ENCODE data around the gene N4BP2L2. TPM values are rescaled to one million over a fixed set of nuclear protein-coding genes. Genes with fewer than 3 reads are reported as not detected.
A peak's percentile ranks its signal among the peaks of the same experiment; 100 is the strongest.

The N4BP2L2 gene
- total and polyA plus RNA-seq, 9 of the 15 experiments (the other 6 are each of a cell fraction or from before 2014, with no cell fraction given): 33.9 to 76.4 (median 48.7) TPM

DNA sequence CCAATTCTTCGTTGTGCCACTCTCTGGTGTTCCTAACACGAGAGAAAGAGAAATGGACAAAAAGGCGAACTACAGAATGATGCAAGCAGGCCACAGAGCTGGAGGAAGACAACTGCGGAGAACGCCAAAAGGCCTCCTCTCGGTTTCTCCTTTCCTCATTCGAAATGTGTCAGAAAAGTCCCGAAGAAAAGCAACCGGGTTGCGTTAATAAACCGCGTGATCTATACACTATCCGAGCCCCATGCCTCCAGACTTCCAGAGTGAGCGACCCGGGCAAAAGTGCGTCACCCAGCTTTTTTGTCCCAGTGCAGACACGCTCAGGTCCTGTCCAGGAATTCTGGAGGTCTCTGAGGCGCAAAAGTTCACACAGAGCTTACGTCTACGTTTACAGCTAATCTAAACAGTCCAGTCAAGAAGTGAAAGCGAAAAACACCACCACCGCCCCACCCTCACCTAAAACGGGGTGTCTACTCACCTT lies 413 bp downstream of the N4BP2L2 start:
- Histone ChIP-seq H3K4me1 (replicated peaks in 1 of 2; ENCODE audit: control insufficient read depth in 2 of 2, insufficient read depth in 2 of 2, low read length in 2 of 2) (peaks cover 0 to 7% of the 10 kb centered on the region in 2 experiments; a peak in 2 of 5 replicates), H3K27ac (ENCODE audit: extremely low read depth, low read depth, low read length) (peak overlapping the region; percentile 90), H3K27me3 (ENCODE audit: control insufficient read depth in 2 of 2, insufficient read depth in 2 of 2, low read length in 2 of 2) (no peaks in the 10 kb centered on the region), H3K79me2 (ENCODE audit: control insufficient read depth, insufficient read depth, low read length) (peaks cover 55% of the 10 kb centered on the region), H3K36me3 (ENCODE audit: control insufficient read depth, insufficient read depth, low read length) (peaks cover 27% of the 10 kb centered on the region), H3K4me3 (peak overlapping the region; percentile 82), H3K9me1 (ENCODE audit: control insufficient read depth, insufficient read depth, low read length) (no peaks in the 10 kb centered on the region), H3K4me2 (ENCODE audit: insufficient read depth, low read length) (peak overlapping the region; percentile 85), H3K9me3 (replicated peaks; ENCODE audit: control insufficient read depth, insufficient read depth, low read depth, low read length) (0 out of 2 replicates have a peak, but pooled peaks cover 4% of the 10 kb centered on the region), H2AFZ (ENCODE audit: low read depth, low read length) (peak overlapping the region; percentile 89), H3K9ac (ENCODE audit: insufficient read depth in 1 of 2, low read depth in 2 of 2, low read length in 2 of 2) (peak overlapping the region; percentile 89 to 98), H4K20me1 (replicated peaks; ENCODE audit: control insufficient read depth, insufficient read depth, low read length) (no peaks in the 10 kb centered on the region)
- BruUV-seq (replicated peaks): TSS peak; percentile 72
- peak in 2 of 4 experiments; percentile 39 to 45 for DNase-seq (ENCODE audit: extremely low read depth in 1 of 4, low spot score in 3 of 4)
- FAIRE-seq: no peak
- in situ Hi-C loops (cut with MboI): no loop called here
- intact Hi-C loops (cut with micrococcal nuclease): loop anchor here (2.0 kb wide), 1 partner anchor 67 kb away; no protein-coding TSS in a partner anchor
- POLR2A ChIA-PET: interaction anchor here (1.0 to 2.3 kb wide), 5 partner anchors 10 to 223 kb away, joined by 3 to 7 read pairs (median 7); partner anchors contain the start of genes BRCA2 and ZAR1L
- CTCF ChIA-PET (ENCODE audit: low intra/inter-chr PET ratio): no interaction called here
- peak; percentile 83 for ATAC-seq
- WGBS (ENCODE audit: insufficient coverage, low coverage, missing lambda C conversion rate): under 1% methylated on average over 18 of the region's 23 CpGs
- TF ChIP-seq KLF1 (tag; IDR thresholded peaks at IDR 0.05) (no peak), RBFOX2 (IDR thresholded peaks at IDR 0.05; ENCODE audit: low read depth, low read length) (peak; percentile 63; the same call in 1 of the 2 replicates), PHB (CRISPR knock-in tag; IDR thresholded peaks at IDR 0.05) (no peak), KDM5B (IDR thresholded peaks at IDR 0.05; ENCODE audit: insufficient replicate concordance, low read depth, low read length) (no peak), HDAC6 (IDR thresholded peaks at IDR 0.05; ENCODE audit: low read depth, low read length) (no peak), MED1 (CRISPR knock-in tag; IDR thresholded peaks at IDR 0.05; ENCODE audit: borderline replicate concordance) (no peak)
- TF ChIP-seq, protein P1, sequence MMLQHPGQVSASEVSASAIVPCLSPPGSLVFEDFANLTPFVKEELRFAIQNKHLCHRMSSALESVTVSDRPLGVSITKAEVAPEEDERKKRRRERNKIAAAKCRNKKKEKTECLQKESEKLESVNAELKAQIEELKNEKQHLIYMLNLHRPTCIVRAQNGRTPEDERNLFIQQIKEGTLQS (IDR thresholded peaks at IDR 0.05): peak; percentile 61
- TF ChIP-seq, protein P1 (CRISPR knock-in tag; conservative IDR thresholded peaks at IDR 0.05): no peak
- TF ChIP-seq, protein P2, sequence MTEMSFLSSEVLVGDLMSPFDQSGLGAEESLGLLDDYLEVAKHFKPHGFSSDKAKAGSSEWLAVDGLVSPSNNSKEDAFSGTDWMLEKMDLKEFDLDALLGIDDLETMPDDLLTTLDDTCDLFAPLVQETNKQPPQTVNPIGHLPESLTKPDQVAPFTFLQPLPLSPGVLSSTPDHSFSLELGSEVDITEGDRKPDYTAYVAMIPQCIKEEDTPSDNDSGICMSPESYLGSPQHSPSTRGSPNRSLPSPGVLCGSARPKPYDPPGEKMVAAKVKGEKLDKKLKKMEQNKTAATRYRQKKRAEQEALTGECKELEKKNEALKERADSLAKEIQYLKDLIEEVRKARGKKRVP (CRISPR knock-in tag; IDR thresholded peaks at IDR 0.05): peak; percentile 39; the same call in 1 of the 2 replicates
- TF ChIP-seq, protein P3, sequence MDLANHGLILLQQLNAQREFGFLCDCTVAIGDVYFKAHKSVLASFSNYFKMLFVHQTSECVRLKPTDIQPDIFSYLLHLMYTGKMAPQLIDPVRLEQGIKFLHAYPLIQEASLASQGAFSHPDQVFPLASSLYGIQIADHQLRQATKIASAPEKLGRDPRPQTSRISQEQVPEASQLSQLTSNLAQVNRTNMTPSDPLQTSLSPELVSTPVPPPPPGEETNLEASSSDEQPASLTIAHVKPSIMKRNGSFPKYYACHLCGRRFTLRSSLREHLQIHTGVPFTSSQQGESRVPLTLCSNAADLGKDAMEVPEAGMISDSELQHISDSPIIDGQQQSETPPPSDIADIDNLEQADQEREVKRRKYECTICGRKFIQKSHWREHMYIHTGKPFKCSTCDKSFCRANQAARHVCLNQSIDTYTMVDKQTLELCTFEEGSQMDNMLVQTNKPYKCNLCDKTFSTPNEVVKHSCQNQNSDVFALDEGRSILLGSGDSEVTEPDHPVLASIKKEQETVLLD (IDR thresholded peaks at IDR 0.05): no peak
- TF ChIP-seq, protein P4, sequence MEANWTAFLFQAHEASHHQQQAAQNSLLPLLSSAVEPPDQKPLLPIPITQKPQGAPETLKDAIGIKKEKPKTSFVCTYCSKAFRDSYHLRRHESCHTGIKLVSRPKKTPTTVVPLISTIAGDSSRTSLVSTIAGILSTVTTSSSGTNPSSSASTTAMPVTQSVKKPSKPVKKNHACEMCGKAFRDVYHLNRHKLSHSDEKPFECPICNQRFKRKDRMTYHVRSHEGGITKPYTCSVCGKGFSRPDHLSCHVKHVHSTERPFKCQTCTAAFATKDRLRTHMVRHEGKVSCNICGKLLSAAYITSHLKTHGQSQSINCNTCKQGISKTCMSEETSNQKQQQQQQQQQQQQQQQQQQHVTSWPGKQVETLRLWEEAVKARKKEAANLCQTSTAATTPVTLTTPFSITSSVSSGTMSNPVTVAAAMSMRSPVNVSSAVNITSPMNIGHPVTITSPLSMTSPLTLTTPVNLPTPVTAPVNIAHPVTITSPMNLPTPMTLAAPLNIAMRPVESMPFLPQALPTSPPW (CRISPR knock-in tag; IDR thresholded peaks at IDR 0.05): peak; percentile 6; the same call in 1 of the 2 replicates
- TF ChIP-seq, protein P5, sequence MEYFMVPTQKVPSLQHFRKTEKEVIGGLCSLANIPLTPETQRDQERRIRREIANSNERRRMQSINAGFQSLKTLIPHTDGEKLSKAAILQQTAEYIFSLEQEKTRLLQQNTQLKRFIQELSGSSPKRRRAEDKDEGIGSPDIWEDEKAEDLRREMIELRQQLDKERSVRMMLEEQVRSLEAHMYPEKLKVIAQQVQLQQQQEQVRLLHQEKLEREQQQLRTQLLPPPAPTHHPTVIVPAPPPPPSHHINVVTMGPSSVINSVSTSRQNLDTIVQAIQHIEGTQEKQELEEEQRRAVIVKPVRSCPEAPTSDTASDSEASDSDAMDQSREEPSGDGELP (CRISPR knock-in tag; IDR thresholded peaks at IDR 0.05; ENCODE audit: borderline replicate concordance): 0 out of 2 replicates have a peak, but pooled peaks have one; percentile 16
- TF ChIP-seq, protein P6, sequence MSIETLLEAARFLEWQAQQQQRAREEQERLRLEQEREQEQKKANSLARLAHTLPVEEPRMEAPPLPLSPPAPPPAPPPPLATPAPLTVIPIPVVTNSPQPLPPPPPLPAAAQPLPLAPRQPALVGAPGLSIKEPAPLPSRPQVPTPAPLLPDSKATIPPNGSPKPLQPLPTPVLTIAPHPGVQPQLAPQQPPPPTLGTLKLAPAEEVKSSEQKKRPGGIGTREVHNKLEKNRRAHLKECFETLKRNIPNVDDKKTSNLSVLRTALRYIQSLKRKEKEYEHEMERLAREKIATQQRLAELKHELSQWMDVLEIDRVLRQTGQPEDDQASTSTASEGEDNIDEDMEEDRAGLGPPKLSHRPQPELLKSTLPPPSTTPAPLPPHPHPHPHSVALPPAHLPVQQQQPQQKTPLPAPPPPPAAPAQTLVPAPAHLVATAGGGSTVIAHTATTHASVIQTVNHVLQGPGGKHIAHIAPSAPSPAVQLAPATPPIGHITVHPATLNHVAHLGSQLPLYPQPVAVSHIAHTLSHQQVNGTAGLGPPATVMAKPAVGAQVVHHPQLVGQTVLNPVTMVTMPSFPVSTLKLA (conservative IDR thresholded peaks at IDR 0.05): no peak
